ENCODE results near the gene IL4R.
"Not testable (repeated sequence)": the region's sequence is repeated elsewhere in the genome, so short reads cannot be mapped to it uniquely, and the experiment has no call there.

DNA sequence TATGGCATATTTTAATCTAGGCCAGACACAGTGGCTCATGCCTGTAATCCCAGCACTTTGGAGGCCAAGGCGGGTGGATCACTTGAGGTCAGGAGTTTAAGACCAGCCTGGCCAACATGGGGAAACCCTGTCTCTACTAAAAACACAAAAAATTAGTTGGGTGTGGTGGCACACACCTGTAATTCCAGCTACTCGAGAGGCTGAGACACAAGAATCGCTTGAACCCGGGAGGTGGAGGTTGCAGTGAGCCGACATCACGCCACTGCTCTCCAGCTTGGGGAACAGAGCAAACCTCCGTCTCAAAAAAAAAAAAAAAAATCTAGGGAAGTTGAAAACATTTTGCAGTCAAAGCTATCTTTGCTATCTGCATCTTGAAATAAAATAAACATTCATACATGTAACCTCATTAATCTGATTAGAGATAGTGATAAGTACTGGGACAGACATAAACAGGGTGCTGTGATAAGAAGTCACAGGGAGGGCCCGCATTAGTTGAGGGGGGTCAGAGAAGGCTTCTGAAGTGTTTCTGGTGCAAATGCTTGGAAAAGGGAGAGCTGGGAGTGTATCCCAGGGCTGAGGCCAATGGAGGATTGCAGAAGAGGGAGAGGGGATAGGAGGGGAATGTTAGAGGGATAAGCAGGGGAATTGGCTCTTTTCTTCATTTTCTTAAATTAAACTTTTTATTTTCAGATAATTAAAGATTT, 15.8 kb downstream of the IL4R start:
- TF ChIP-seq, protein P1, sequence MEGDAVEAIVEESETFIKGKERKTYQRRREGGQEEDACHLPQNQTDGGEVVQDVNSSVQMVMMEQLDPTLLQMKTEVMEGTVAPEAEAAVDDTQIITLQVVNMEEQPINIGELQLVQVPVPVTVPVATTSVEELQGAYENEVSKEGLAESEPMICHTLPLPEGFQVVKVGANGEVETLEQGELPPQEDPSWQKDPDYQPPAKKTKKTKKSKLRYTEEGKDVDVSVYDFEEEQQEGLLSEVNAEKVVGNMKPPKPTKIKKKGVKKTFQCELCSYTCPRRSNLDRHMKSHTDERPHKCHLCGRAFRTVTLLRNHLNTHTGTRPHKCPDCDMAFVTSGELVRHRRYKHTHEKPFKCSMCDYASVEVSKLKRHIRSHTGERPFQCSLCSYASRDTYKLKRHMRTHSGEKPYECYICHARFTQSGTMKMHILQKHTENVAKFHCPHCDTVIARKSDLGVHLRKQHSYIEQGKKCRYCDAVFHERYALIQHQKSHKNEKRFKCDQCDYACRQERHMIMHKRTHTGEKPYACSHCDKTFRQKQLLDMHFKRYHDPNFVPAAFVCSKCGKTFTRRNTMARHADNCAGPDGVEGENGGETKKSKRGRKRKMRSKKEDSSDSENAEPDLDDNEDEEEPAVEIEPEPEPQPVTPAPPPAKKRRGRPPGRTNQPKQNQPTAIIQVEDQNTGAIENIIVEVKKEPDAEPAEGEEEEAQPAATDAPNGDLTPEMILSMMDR (IDR thresholded peaks at IDR 0.05), result not testable (repeated sequence)
- TF ChIP-seq EP300, POLR2A (IDR thresholded peaks at IDR 0.05): not testable (repeated sequence)
